IMR-90 (cell line): Measurements from ENCODE around the gene CLSTN1. TPM values are rescaled to one million over a fixed set of nuclear protein-coding genes. Genes with fewer than 3 reads are reported as not detected.
A peak's percentile ranks its signal among the peaks of the same experiment; 100 is the strongest.

Experiments used
- ATAC-seq: fragments of 200-7000 bp; cut with Tn5 transposase; 2 replicates; pipeline ENCODE4 v1.9.1; 2020; ENCODE audit warnings: low read depth, mild to moderate bottlenecking, moderate library complexity
- BruUV-seq: library from RNA; stranded (reverse); fragments of 400-500 nt; replicated peaks from 2 replicates; lab custom pipeline; 2021; lab: Mats Ljungman, UMichigan
- CTCF ChIA-PET: fragments of 300-600 bp; formaldehyde crosslinking; extraction: SDS; loops from one replicate; lab custom pipeline; 2021; ENCODE audit warnings: antibody characterized with exemption; lab: Yijun Ruan, JAX
- POLR2A ChIA-PET: fragments of 300-600 bp; sonication (Branson Sonifier 250); formaldehyde crosslinking; loops from one replicate; lab custom pipeline; 2022; ENCODE audit warnings: antibody characterized with exemption; ENCODE audit not compliant: unreplicated experiment; lab: Charles Lee
- DNase-seq: peaks from one replicate; pipeline ENCODE4 v3.0.0; 2013
- H2AFZ ChIP-seq: replicated peaks from 2 replicates; pipeline ENCODE3; 2013; ENCODE audit warnings: low read length, mild to moderate bottlenecking; ENCODE audit not compliant: poor library complexity
- H2AK5ac ChIP-seq: 2 replicates; pipeline ENCODE4 v1.6.1; 2013; ENCODE audit warnings: low read depth, low read length, inconsistent platforms
- H2AK9ac ChIP-seq: replicated peaks from 2 replicates; pipeline ENCODE3; 2013; ENCODE audit warnings: mild to moderate bottlenecking, low read depth, low read length, moderate library complexity; ENCODE audit not compliant: poor library complexity
- H2BK120ac ChIP-seq: 2 replicates; pipeline ENCODE4 v1.6.1; 2013; ENCODE audit warnings: low read depth, low read length, inconsistent platforms
- H2BK15ac ChIP-seq: 3 replicates; pipeline ENCODE4 v1.6.1; 2013; ENCODE audit warnings: low read depth, low read length, inconsistent platforms
- H2BK20ac ChIP-seq: 2 replicates; pipeline ENCODE4 v1.6.1; 2013; ENCODE audit warnings: low read depth, mild to moderate bottlenecking, inconsistent platforms, low read length, moderate library complexity
- H2BK5ac ChIP-seq: 2 replicates; pipeline ENCODE4 v1.6.1; 2013; ENCODE audit warnings: mild to moderate bottlenecking, low read depth, low read length, inconsistent platforms; ENCODE audit not compliant: poor library complexity, severe bottlenecking
- H3K14ac ChIP-seq: replicated peaks from 2 replicates; pipeline ENCODE4 v1.6.1; 2013; ENCODE audit warnings: low read depth, low read length, inconsistent platforms
- H3K18ac ChIP-seq: 2 replicates; pipeline ENCODE4 v1.6.1; 2013; ENCODE audit warnings: low read depth, low read length, control low read depth
- H3K23ac ChIP-seq: 2 replicates; pipeline ENCODE4 v1.6.1; 2013; ENCODE audit warnings: low read depth, low read length, inconsistent platforms
- H3K27ac ChIP-seq: 2 replicates; pipeline ENCODE4 v1.5.1; 2013; ENCODE audit warnings: mild to moderate bottlenecking, control low read depth, low read length; ENCODE audit not compliant: insufficient read depth
- H3K27me3 ChIP-seq: 2 replicates; pipeline ENCODE4 v1.6.1; 2013; ENCODE audit warnings: low read length; ENCODE audit not compliant: control insufficient read depth, insufficient read depth
- H3K36me3 ChIP-seq: 2 replicates; pipeline ENCODE4 v1.6.1; 2013; ENCODE audit warnings: low read length, mixed read lengths; ENCODE audit not compliant: control insufficient read depth, insufficient read depth
- H3K4ac ChIP-seq: 2 replicates; pipeline ENCODE4 v1.6.1; 2013; ENCODE audit warnings: low read depth, low read length, inconsistent platforms
- H3K4me1 ChIP-seq: 2 replicates; pipeline ENCODE4 v1.6.1; 2013; ENCODE audit warnings: low read length, mixed read lengths; ENCODE audit not compliant: control insufficient read depth, insufficient read depth
- H3K4me2 ChIP-seq: 2 replicates; pipeline ENCODE4 v1.6.1; 2013; ENCODE audit warnings: low read depth, mild to moderate bottlenecking, control low read depth, low read length, moderate library complexity
- H3K4me3 ChIP-seq: 2 replicates; pipeline ENCODE4 v1.5.1; 2013; ENCODE audit warnings: low read depth, mild to moderate bottlenecking, control low read depth, low read length, moderate library complexity; ENCODE audit not compliant: insufficient read depth
- H3K56ac ChIP-seq: 2 replicates; pipeline ENCODE4 v1.6.1; 2013; ENCODE audit warnings: low read length, inconsistent platforms; ENCODE audit not compliant: insufficient read depth; ENCODE audit errors: extremely low read depth
- H3K79me1 ChIP-seq, 2 experiments: 2 replicates each; pipeline ENCODE4 v1.6.1; 2013; ENCODE audit warnings: low read length in 2 of 2, inconsistent platforms in 1 of 2, low read depth in 1 of 2
- H3K9ac ChIP-seq: 2 replicates; pipeline ENCODE4 v1.6.1; 2013; ENCODE audit warnings: low read depth, low read length, control low read depth
- H3K9me1 ChIP-seq: 2 replicates; pipeline ENCODE4 v1.6.1; 2013; ENCODE audit warnings: low read length, inconsistent platforms; ENCODE audit not compliant: insufficient read depth
- H3K9me3 ChIP-seq: 2 replicates; pipeline ENCODE4 v1.6.1; 2013; ENCODE audit warnings: low read length; ENCODE audit not compliant: control insufficient read depth, insufficient read depth
- H4K20me1 ChIP-seq: 2 replicates; pipeline ENCODE4 v1.6.1; 2013; ENCODE audit warnings: low read length, inconsistent platforms; ENCODE audit not compliant: insufficient read depth
- H4K5ac ChIP-seq: 2 replicates; pipeline ENCODE4 v1.6.1; 2013; ENCODE audit warnings: mild to moderate bottlenecking, low read depth, low read length, control low read depth
- H4K8ac ChIP-seq, 2 experiments: 2 replicates each; pipeline ENCODE4 v1.6.1; 2013; ENCODE audit warnings: low read depth in 2 of 2, low read length in 2 of 2, control low read depth in 1 of 2, inconsistent platforms in 1 of 2
- H4K91ac ChIP-seq: 2 replicates; pipeline ENCODE4 v1.6.1; 2013; ENCODE audit warnings: low read depth, low read length, inconsistent platforms; ENCODE audit not compliant: insufficient read depth
- BHLHE40 ChIP-seq: fragments of 150-350 bp; IDR thresholded peaks from 2 replicates; pipeline ENCODE4 v1.6.1; 2016; ENCODE audit warnings: mild to moderate bottlenecking, low read depth, low read length
- CEBPB ChIP-seq: IDR thresholded peaks from 2 replicates; pipeline ENCODE4 v1.6.1; 2012; ENCODE audit warnings: low read depth, low read length, improper control_type of control experiment
- CHD1 ChIP-seq: IDR thresholded peaks from 2 replicates; pipeline ENCODE4 v1.6.1; 2012; ENCODE audit warnings: low read depth, low read length, improper control_type of control experiment
- CTCF ChIP-seq: conservative IDR thresholded peaks from 2 replicates; pipeline ENCODE4 v1.5.1; 2012; ENCODE audit warnings: mild to moderate bottlenecking, low read depth, low read length, improper control_type of control experiment
- ELK1 ChIP-seq: fragments of 150-350 bp; IDR thresholded peaks from 2 replicates; pipeline ENCODE4 v1.6.1; 2016; ENCODE audit warnings: low read depth, mild to moderate bottlenecking, low read length, moderate library complexity, borderline replicate concordance
- FOS ChIP-seq: fragments of 150-350 bp; IDR thresholded peaks from 2 replicates; pipeline ENCODE4 v1.6.1; 2016; ENCODE audit warnings: low read depth, low read length
- MAFK ChIP-seq: IDR thresholded peaks from 2 replicates; pipeline ENCODE4 v1.6.1; 2012; ENCODE audit warnings: low read depth, low read length, improper control_type of control experiment
- MAZ ChIP-seq: IDR thresholded peaks from 2 replicates; pipeline ENCODE4 v1.6.1; 2012; ENCODE audit warnings: low read depth, mild to moderate bottlenecking, low read length, improper control_type of control experiment, moderate library complexity, borderline replicate concordance
- MXI1 ChIP-seq: IDR thresholded peaks from 2 replicates; pipeline ENCODE4 v1.6.1; 2012; ENCODE audit warnings: low read depth, mild to moderate bottlenecking, low read length, moderate library complexity, borderline replicate concordance
- NFE2L2 ChIP-seq: fragments of 150-350 bp; IDR thresholded peaks from 2 replicates; pipeline ENCODE4 v1.6.1; 2016; ENCODE audit warnings: low read depth, mild to moderate bottlenecking, low read length
- POLR2A ChIP-seq: IDR thresholded peaks from 2 replicates; pipeline ENCODE4 v1.6.1; 2012; ENCODE audit warnings: mild to moderate bottlenecking, low read depth, low read length
- RAD21 ChIP-seq: IDR thresholded peaks from 2 replicates; pipeline ENCODE4 v1.6.1; 2012; ENCODE audit warnings: low read length, improper control_type of control experiment
- RCOR1 ChIP-seq: IDR thresholded peaks from 2 replicates; pipeline ENCODE4 v1.6.1; 2012; ENCODE audit warnings: mild to moderate bottlenecking, low read length, improper control_type of control experiment; ENCODE audit not compliant: insufficient replicate concordance
- RFX5 ChIP-seq: IDR thresholded peaks from 2 replicates; pipeline ENCODE4 v1.8.0; 2012; ENCODE audit warnings: low read depth, mild to moderate bottlenecking, low read length, moderate library complexity
- SMC3 ChIP-seq: fragments of 150-350 bp; IDR thresholded peaks from 2 replicates; pipeline ENCODE4 v1.6.1; 2016; ENCODE audit warnings: low read depth, mild to moderate bottlenecking, antibody characterized with exemption, low read length, moderate library complexity
- USF2 ChIP-seq: fragments of 150-350 bp; IDR thresholded peaks from 2 replicates; pipeline ENCODE4 v1.6.1; 2017; ENCODE audit warnings: mild to moderate bottlenecking, antibody characterized with exemption, low read length, low read depth
- WGBS, 2 experiments: methylation state at CpG; one replicate each; pipeline versions ENCODE4 v1.1.5 to v1.1.7; 2013; ENCODE audit warnings: missing lambda C conversion rate in 2 of 2; ENCODE audit not compliant: insufficient read length in 1 of 2; ENCODE audit errors: extremely low coverage in 2 of 2; 5-methylcytosine and 5-hydroxymethylcytosine counted together
- dilution Hi-C: fragments of 300-500 bp; cut with HindIII; formaldehyde crosslinking; loops from one replicate; pipeline ENCODE4 v1.14.3; 2018; ENCODE audit warnings: low sequenced_read_pairs; ENCODE audit not compliant: unreplicated experiment
- in situ Hi-C: fragments of 300-500 bp; cut with MboI; formaldehyde crosslinking; loops from 3 replicates; pipeline ENCODE4 v1.14.3; 2019; ENCODE audit warnings: low sequenced_read_pairs, inconsistent platforms, mixed read lengths
- intact Hi-C: fragments of 100-400 bp; cut with micrococcal nuclease; formaldehyde crosslinking; loops from 2 replicates; pipeline ENCODE4 v1.10.0; 2022
- polyA plus RNA-seq, 3 experiments: library from polyadenylated mRNA; depleted of rRNA; stranded (reverse); fragments of >200 nt; gene quantifications; 2 replicates each; pipeline ENCODE4 v1.2.3, GENCODE V29; 2012; ENCODE audit warnings: low replicate concordance in 1 of 3
- total RNA-seq: library from RNA; depleted of rRNA; stranded (reverse); fragments of >200 nt; gene quantifications from 2 replicates; pipeline ENCODE4 v1.2.3, GENCODE V29; 2012

The CLSTN1 gene
- total and polyA plus RNA-seq, 2 of the 4 experiments (the other 2 are of a cell fraction) = 30.1 to 72.2 TPM

GRCh38 chr1:9731051-9731537, 92.7 kb downstream of the CLSTN1 start:
- Histone ChIP-seq H4K20me1 (peaks cover 4% of the 10 kb centered on the region; the same call in 1 of the 2 replicates), H2BK20ac (no peak overlapping the region), H2AK9ac (peak overlapping the region; percentile 47), H3K14ac (no peak overlapping the region), H4K5ac (no peak overlapping the region), H3K36me3 (peaks cover 81% of the 10 kb centered on the region), H2BK5ac (no peak overlapping the region), H4K8ac (no peak overlapping the region), H3K79me1 (no peaks in the 10 kb centered on the region), H3K4me2 (no peak overlapping the region), H3K27me3 (no peaks in the 10 kb centered on the region), H3K9ac (no peak overlapping the region), H3K9me1 (no peaks in the 10 kb centered on the region), H4K91ac (no peak overlapping the region), H3K4me1 (no peaks in the 10 kb centered on the region), H3K4me3 (no peak overlapping the region), H2AK5ac (no peak overlapping the region), H2AFZ (no peak overlapping the region), H3K4ac (no peak overlapping the region), H3K27ac (no peak overlapping the region), H3K23ac (no peak overlapping the region), H3K9me3 (no peaks in the 10 kb centered on the region), H2BK15ac (no peak overlapping the region), H3K18ac (no peak overlapping the region), H3K56ac (no peak overlapping the region), H2BK120ac (no peak overlapping the region)
- no peak for DNase-seq
- dilution Hi-C loops (no loop called here), intact Hi-C loops (no loop called here), in situ Hi-C loops (no loop called here)
- ChIA-PET POLR2A (no interaction called here), CTCF (no interaction called here)
- ATAC-seq = no peak
- TF ChIP-seq POLR2A = no peak
- TF ChIP-seq CHD1 = no peak
- no peak for TF ChIP-seq SMC3
- TF ChIP-seq MAFK = no peak
- no peak for TF ChIP-seq MXI1
- no peak for TF ChIP-seq RAD21
- TF ChIP-seq USF2 = no peak
- TF ChIP-seq NFE2L2 = no peak
- no peak for TF ChIP-seq FOS
- TF ChIP-seq RFX5 = no peak
- no peak for TF ChIP-seq MAZ
- TF ChIP-seq BHLHE40 = no peak
- TF ChIP-seq CEBPB = no peak
- no peak for TF ChIP-seq ELK1
- TF ChIP-seq CTCF = no peak
- TF ChIP-seq RCOR1 = no peak
- WGBS, 2 experiments = 98% methylated on average over 15 of the region's 31 CpGs; no CpG with 5 or more reads in 1 of the 2 experiments
- no TSS peak for BruUV-seq
